H54 (cell line): ENCODE results near the gene TREM1.
A peak's percentile ranks its signal among the peaks of the same experiment; 100 is the strongest.

ENCODE experiments used
- DNase-seq: peaks from one replicate; pipeline ENCODE4 v3.0.0; 2011; ENCODE audit warnings: low spot score, mixed read lengths; ENCODE audit not compliant: insufficient read length
- FAIRE-seq: peaks from 3 replicates; lab custom pipeline; 2011; peaks lifted over from hg19 to GRCh38; lab: Jason Lieb, UNC
- POLR2A ChIP-seq: IDR thresholded peaks from 2 replicates; pipeline ENCODE4 v1.6.1; 2011; ENCODE audit warnings: low read depth, mild to moderate bottlenecking, low read length

Gene TREM1

GRCh38 chr6:41286544-41287346 lies at the start of gene TREM1:
Gene TREM1, minus strand, starts transcription at chr6:41286682. Its CDS starts 27 bp downstream, at chr6:41286655.
- TF ChIP-seq POLR2A, result no peak
- DNase-seq (no peak), FAIRE-seq (no peak)

GRCh38 chr6:41335943-41336342 lies 49.5 kb upstream of the TREM1 start:
- FAIRE-seq (no peak), DNase-seq (no peak)
- no peak for TF ChIP-seq POLR2A

- DNase-seq (no peak), FAIRE-seq (no peak)
Measured at GRCh38 chr6:41335296-41335695, 48.8 kb upstream of the TREM1 start, which contains the start of gene NCR2. Gene NCR2, plus strand, starts transcription at chr6:41335608. Its CDS starts 269 bp downstream, at chr6:41335877.

GRCh38 chr6:41334482-41335040 lies 48.1 kb upstream of the TREM1 start:
- FAIRE-seq (no peak), DNase-seq (no peak)
- TF ChIP-seq POLR2A, result no peak

More at GRCh38 chr6:41335296-41335695, 48.8 kb upstream of the TREM1 start, which contains the start of gene NCR2:
- TF ChIP-seq POLR2A, result no peak

- DNase-seq, result no peak
- no peak for FAIRE-seq
- TF ChIP-seq POLR2A, result no peak
Measured at GRCh38 chr6:41332842-41333736, 46.6 kb upstream of the TREM1 start.

GRCh38 chr6:41332241-41332640 lies 45.8 kb upstream of the TREM1 start:
- DNase-seq (no peak), FAIRE-seq (no peak)
- no peak for TF ChIP-seq POLR2A

- TF ChIP-seq POLR2A, result no peak
- DNase-seq, result no peak
- FAIRE-seq, result no peak
Measured at GRCh38 chr6:41331401-41332150, 45.1 kb upstream of the TREM1 start.

- DNase-seq, result no peak
- TF ChIP-seq POLR2A, result no peak
- FAIRE-seq, result no peak
Measured at GRCh38 chr6:41327177-41327576, 40.7 kb upstream of the TREM1 start.

GRCh38 chr6:41326092-41326491 lies 39.6 kb upstream of the TREM1 start:
- no peak for DNase-seq
- no peak for FAIRE-seq
- no peak for TF ChIP-seq POLR2A

- DNase-seq (no peak), FAIRE-seq (no peak)
- TF ChIP-seq POLR2A, result no peak
Measured at GRCh38 chr6:41325446-41326066, 39.1 kb upstream of the TREM1 start.

GRCh38 chr6:41321183-41321582 lies 34.7 kb upstream of the TREM1 start:
- no peak for TF ChIP-seq POLR2A
- no peak for DNase-seq
- FAIRE-seq, result no peak

- FAIRE-seq (peak; percentile 93), DNase-seq (peak; percentile 64)
- TF ChIP-seq POLR2A, result no peak
Measured at GRCh38 chr6:41318654-41319565, 32.4 kb upstream of the TREM1 start.
